NCI-H524 (cell line): Measurements from ENCODE around the gene UST.

Source experiments
- DNase-seq, 2 experiments: peaks; one replicate each; lab custom pipeline; 2025; lab: John Stamatoyannopoulos, UW

UST gene

GRCh38 chr6:148803979-148804378, 57.1 kb downstream of the UST start:
- DNase-seq = no peak

- DNase-seq = no peak
Observed at GRCh38 chr6:148805777-148806176, 58.9 kb downstream of the UST start.

DNA sequence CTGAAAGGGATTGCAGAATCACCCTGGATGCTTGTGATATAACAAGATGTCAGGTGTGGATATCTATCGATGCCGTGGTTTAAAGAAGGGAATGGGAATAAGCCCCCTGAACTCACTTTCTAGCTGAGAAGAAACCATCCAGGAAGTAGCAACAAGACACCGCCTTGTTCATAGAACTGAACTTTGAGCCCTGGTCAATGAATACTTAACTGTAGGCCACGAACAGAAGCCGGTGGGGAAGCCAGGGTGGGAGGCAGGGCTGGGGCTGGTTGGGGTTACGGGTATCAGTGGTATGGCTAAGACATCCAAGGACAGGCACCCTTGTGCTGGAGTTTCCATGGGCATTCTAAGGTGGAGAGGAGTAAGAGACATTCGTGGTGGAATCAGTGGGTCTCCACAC, 61.0 kb downstream of the UST start:
- no peak for DNase-seq

- DNase-seq = no peak
Observed at GRCh38 chr6:148808786-148809304, 62.0 kb downstream of the UST start.

DNA sequence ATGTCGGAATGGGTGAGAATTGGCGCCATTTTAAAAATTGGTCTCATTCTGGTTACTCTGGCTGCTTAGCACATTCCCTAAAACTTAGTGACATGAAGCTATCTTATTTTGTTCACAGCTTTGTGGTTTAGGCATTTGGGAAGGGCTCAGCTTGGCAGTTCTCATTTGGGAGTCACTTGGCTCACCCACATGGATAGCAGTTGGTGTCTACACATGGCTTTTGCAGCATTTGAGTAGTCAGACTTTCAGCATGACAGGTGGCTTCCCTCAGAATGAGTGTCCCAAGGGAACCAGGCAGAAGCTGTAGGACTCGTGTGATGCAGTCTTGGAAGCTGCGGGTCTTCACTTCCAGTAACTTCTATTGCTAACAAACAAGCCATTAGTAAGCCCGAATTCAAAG, 64.6 kb downstream of the UST start:
- peak; percentile 66 to 86 for DNase-seq

GRCh38 chr6:148814082-148814790, 67.4 kb downstream of the UST start:
- no peak for DNase-seq

- DNase-seq = no peak
Observed at GRCh38 chr6:148814869-148815268, 68.0 kb downstream of the UST start.

DNA sequence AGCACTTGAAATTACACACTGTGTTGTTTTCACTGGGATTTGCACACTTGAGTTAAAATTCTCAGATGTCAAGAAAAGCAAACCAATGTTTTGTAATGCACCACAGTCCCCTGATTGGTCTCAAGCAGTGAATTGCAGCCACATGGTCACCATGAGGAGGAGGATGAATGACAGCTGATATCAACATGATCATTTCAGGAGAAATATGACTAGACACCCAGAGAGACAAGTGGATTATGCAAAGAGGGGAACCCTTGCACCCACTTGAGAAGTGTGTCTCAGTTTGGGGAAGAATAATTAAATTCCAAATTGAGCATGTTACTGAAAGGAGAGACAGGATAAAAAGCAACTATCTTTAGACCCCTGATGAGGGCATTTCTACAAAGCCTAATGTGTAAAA, 69.3 kb downstream of the UST start:
- no peak for DNase-seq

DNA sequence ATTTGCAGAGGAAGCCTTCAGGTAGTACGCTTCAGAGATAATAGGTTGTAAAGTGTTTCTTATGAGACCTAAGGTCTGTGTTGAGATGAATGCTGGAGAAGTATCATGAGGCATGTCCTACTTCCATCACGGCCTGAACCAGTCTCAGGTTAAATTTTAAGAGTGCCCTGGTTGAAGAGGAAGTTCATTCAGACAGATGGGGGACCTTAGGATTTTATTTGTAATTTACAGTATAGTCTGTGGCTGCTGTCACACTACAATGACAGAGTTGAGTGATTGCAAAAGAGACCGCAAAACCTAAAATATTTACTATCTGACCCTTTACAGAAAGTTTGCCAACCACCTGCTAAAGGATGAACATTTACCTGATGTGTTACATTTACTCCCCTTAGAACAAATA, 70.9 kb downstream of the UST start:
- no peak for DNase-seq

DNA sequence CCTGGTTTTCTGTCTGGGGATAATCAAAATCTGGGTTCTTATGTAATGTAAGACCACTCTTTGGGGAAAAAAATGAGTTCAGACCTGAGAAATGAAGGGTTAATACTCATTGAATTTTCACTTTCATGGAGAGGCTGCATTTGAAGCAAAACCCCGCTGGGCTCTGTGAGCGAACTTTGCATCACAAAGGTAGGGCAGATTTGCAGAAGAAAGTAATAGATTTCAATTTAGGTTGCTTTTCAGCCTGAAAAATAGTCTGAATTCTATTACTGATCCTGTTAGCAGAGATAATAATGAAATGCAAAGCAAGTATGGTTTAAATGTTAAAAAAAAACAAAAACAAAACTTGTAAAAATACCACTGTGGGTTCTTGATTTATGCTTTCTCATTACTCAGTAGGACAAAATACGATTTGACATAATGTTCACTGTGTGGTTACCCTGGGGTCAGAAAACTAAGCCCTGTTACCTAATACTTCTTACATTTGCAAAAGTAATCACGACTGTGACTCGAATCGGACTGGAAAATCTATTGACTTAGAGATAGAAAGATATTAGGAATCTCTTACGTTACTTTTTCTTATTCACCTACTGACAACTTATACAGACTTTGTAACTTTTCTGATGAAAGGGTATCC, 72.2 kb downstream of the UST start:
- DNase-seq = no peak

DNA sequence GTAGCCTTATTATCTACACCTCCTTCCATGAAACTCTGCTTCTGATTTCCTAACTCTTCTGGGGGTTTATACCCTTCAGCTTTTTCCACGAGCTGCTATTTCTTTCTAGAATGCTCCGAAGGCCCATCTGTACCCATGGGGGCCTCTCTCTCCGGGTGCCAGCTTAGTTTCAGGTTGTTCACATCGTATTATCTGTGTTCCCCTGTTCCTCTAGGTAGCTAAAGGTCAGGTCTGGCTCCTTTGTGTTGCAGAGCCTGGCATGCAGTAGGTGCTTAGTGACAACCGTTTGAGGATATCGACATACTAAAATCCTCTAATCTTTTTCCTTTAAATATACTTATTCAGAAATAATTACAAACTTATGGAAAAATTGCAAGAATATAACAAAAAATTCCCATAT, 73.0 kb downstream of the UST start:
- DNase-seq = no peak

DNA sequence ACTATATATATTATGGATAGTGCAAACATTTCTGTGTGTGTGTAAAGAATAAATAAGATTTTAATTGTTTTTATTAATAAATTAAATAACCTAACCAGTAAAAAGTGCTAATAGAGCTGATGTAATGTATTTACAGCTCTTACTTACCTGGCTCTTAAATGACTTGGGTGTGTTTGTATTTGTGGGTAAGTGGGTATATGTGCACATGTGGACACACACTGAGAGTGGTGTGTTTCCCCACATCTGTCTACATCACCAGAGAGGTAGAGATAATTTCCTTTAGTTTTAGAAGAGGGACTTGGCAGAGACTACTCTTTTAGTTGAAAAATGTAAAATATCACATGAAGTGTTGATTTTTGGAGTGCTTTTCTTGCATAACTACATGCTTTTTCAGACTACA, 76.0 kb downstream of the UST start:
- no peak for DNase-seq

DNA sequence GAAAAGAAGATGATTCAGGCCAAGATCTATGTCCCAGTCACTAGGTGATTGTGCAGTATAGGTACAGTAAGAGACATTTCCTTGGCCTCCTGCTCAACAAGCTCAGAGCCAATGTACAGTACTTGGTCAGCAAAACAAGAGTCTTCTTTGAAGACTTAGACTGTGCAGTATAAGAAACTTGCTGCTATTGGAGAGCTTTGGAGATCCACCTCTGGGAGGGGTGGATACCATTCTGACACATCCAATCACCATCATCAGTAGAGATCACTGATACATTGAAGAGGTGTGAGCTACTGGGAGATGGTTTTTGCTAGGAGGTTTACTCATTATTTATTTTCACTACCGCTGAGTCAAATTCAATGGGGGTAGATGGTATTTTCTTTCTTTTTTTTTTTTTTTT, 77.5 kb downstream of the UST start:
- no peak for DNase-seq

GRCh38 chr6:148824960-148825359, 78.1 kb downstream of the UST start:
- DNase-seq = no peak

- no peak for DNase-seq
Observed at GRCh38 chr6:148825492-148825891, 78.7 kb downstream of the UST start.

DNA sequence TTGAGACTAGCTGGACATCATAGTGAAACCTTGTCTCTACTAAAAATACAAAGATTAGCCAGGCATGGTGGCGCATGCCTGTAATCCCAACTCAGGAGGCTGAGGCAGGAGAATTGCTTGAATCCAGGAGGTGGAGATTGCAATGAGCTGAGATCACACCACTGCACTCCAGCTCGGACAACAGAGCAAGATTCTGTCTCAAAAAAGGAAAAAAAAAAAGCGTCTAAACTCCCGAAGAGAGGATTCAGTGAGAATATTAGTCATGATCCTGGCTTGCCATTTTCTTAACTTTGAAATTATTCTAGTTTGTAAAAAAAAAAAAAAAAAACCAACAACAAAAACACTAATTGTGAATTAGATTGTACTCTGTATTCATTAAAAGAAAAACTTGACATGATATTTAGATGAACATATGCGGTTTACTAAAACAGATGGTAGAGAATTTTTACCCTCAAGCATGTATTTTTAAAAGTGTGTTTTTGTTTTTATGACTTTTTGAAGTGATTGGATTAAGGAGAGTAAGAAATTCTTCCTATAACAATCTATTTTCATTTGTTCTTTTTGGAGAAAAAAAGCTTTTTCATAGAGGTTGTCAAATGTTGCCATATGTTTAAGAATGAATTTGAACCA, 80.7 kb downstream of the UST start:
- no peak for DNase-seq

- no peak for DNase-seq
Observed at GRCh38 chr6:148828047-148828446, 81.2 kb downstream of the UST start.

DNA sequence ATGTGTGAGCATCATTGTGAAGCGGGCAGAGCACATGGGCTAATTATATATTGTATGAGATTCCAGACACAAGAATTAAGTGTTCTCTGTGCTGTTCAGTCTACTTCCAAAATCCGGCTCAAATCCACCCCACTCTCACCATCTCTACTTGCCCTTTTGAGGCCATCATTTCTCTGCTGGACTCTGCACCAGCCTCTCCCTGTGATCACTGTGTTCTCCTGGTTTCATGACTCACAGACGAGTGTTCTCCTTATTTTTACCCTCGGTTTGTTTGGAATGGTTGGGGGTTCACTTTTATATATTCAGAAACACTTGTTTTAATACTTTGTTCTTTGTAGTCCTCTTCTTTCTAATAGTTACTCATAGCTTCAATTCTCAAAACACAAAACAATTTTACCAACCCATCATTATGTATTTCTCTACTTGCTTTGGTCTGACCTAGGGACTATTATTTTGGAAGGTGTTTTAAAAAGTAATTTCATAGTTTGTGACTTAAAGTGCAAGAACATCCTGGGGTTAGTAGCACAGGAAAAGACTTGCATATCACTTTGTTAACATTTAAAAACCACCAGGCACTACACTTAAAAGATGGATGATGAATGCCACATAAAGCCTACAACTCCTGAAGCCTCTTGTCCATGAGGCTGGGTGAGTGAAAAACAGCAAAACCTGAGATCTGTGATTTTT, 82.7 kb downstream of the UST start:
- DNase-seq = no peak

DNA sequence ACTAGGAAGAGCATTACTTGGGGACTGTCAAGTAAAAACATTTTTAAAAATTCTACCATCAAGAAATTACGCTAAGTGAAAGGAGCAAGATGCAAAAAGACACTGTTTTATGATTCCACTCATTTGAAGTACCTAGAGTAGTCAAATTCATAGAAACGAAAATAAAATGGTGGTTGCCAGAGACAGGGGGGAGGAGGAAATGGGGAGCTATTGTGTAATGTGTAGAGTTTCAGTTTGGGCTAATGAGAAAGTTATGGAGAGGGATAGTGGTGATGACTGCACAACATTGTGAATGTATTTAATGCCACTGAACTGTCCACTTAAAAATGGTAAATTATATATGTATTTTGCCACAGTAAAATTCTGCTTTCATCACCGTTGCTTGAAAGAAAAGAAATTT, 83.8 kb downstream of the UST start:
- no peak for DNase-seq

DNA sequence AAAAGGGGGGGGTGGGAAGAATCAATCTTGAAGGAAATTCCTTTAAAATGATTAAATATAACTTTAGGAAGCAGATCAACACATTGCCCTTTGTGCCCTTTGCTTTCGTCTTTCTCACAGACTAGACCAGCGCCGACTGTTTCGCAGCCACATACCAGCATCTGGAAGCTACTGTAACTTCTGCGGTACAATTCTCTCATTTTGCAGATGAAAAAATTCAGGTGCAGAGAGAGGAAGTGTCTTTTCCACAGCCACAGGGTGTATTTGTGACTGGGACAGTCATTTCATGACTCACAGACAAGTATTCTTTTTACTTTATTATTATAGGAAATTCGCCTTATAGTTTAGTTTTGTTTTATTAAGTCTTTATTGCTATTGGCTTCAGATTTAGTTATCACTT, 84.2 kb downstream of the UST start:
- no peak for DNase-seq

- DNase-seq = no peak
Observed at GRCh38 chr6:148831531-148831930, 84.7 kb downstream of the UST start.

DNA sequence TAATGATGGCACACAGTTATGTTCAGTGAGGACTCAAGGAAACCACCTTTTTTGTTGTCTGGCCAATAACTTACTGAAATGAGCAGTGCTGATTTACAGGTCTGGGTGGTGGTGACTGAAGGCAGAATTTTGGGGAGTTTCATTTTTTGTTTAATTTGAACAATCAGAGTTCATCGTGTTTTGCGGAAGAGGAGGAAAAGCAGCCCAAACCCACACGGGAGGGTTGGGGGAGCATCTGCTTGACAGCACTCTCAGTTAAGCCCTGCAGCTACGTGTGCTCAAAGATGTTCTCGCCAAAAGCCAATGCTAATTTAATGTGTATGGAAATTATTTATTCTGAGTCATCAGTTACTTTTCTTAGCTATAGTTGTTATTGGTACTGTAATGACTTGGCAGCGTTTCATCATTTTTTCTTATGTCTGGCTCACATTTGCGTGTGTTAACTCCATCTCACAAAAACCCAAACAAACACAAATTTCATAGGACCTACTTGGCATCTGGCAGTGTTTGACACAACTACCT, 89.2 kb downstream of the UST start:
- no peak for DNase-seq

DNA sequence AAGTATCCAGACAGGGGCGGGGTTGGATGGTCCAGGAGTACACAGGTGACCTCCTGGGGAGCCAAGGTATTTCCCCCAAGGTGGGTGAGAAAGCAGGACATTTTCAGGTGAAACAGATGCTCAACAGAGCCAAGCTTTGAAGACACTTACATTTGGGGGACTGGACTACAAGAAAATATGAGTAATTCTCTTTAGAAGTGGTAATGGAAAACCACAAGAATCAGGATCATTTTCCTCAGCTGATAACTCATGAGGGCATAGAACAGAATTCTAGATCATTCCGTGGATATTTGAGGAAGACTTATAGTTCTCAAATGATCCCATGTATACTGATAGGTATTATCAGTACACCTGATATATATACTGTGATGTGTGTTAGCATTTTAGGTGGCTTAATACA, 89.9 kb downstream of the UST start:
- no peak for DNase-seq
